ENCODE measurements around the gene B4GALNT2.
"Not testable (repeated sequence)": the region's sequence is repeated elsewhere in the genome, so short reads cannot be mapped to it uniquely, and the experiment has no call there.

B4GALNT2 gene

DNA sequence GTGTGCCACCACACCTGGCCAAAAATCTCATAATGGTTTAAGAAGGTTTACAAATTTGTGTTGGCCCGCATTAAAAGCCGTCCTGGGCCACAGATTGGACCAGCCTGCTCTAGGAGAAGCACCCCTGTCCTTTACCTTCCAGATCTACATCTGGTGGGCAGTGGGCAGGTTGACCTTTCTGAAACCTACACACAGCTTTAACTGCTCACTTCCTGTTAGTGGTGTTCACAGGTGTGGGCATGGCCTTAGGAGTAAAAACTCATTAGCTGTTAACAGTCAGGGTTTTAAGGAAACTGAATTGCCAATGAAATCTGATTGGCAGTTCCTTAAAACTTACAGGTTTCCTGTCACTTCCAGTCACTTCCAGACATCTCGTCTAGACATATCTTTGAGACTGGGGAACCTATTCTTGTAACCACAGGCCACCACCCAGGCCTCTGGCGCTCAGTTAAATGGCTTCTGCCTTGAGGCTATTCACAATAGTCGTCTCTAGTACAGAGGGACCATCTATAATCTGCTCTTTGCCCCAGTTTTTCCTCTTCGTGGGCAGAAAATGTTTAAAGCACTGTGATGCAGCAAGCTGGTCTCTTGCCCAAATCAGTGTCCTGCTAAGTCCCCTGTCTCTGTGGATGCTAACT lies 48.5 kb downstream of the B4GALNT2 start:
- DNase-seq (ENCODE audit: low spot score) = no peak

DNA sequence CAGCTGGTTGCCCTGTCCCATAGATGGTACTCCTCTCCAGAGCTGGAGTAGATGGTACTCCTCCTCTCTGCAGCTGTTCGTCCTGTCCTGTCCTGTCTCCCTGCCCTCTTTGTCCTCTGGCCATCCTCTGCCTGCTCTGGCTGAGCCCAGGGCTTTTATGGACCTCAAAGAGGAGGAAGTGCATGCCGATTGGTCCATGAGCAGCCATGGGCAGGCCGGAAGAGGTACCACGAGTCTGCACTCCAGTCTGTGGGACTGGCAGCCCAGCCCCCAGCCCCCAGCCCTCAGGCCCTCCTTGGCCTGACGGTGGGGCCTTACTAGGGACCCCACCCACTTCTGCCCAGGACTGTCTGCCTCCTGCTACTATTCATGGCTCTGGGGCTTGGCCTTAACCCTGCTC lies 50.8 kb downstream of the B4GALNT2 start:
- DNase-seq (ENCODE audit: low spot score) = no peak

- no peak for DNase-seq (ENCODE audit: low spot score)
These were observed 51.2 kb downstream of the B4GALNT2 start for GRCh38 chr17:49183801-49184200.

DNA sequence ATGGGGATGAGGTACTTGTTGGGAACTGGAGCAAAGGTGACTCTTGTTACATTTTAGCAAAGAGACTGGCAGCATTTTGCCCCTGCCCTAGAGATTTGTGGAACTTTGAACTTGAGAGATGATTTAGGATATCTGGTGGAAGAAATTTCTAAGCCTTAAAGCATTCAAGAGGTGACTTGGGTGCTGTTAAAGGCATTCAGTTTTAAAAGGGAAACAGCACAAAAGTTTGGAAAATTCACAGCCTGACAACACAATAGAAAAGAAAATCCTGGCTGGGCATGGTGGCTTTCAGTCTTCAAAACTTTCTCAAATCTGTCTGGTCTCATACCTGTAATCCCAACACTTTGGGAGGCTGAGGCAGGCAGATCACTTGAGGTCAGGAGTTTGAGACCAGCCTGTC lies 52.0 kb downstream of the B4GALNT2 start:
- not testable (repeated sequence) for DNase-seq (ENCODE audit: low spot score)

- DNase-seq (ENCODE audit: low spot score) = not testable (repeated sequence)
These were observed 52.8 kb downstream of the B4GALNT2 start for GRCh38 chr17:49185381-49185780.

DNA sequence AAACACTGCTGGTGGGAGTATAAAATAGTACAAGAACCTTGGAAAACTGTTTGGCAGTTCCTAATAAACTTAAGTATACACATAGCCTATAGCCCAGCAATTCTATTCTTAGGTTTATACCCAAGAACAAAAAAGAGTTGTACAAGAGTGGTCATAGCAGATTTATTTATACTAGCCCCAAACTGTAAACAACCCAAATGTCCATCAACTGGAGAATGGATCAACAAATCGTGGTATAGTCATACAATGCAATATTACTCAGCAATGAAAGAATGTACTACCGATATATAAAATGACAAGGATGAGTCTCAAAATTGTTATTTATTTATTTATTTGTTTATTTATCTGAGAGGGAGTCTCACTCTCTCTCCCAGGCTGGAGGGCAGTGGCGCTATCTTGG lies 54.7 kb downstream of the B4GALNT2 start:
- no peak for DNase-seq (ENCODE audit: low spot score)

GRCh38 chr17:49190932-49191331 lies 58.4 kb downstream of the B4GALNT2 start:
- no peak for DNase-seq (ENCODE audit: low spot score)

GRCh38 chr17:49191409-49191916 lies 58.9 kb downstream of the B4GALNT2 start:
- DNase-seq (ENCODE audit: low spot score) = no peak

GRCh38 chr17:49191917-49192741 lies 59.6 kb downstream of the B4GALNT2 start:
- peak; percentile 58 for DNase-seq (ENCODE audit: low spot score)

- no peak for DNase-seq (ENCODE audit: low spot score)
These were observed 61.1 kb downstream of the B4GALNT2 start for GRCh38 chr17:49193513-49194296.

- DNase-seq (ENCODE audit: low spot score) = no peak
These were observed 61.7 kb downstream of the B4GALNT2 start for GRCh38 chr17:49194297-49194607.

GRCh38 chr17:49195751-49196150 lies 63.2 kb downstream of the B4GALNT2 start:
- no peak for DNase-seq (ENCODE audit: low spot score)

GRCh38 chr17:49196520-49196919 lies 64.0 kb downstream of the B4GALNT2 start:
- DNase-seq (ENCODE audit: low spot score) = no peak

DNA sequence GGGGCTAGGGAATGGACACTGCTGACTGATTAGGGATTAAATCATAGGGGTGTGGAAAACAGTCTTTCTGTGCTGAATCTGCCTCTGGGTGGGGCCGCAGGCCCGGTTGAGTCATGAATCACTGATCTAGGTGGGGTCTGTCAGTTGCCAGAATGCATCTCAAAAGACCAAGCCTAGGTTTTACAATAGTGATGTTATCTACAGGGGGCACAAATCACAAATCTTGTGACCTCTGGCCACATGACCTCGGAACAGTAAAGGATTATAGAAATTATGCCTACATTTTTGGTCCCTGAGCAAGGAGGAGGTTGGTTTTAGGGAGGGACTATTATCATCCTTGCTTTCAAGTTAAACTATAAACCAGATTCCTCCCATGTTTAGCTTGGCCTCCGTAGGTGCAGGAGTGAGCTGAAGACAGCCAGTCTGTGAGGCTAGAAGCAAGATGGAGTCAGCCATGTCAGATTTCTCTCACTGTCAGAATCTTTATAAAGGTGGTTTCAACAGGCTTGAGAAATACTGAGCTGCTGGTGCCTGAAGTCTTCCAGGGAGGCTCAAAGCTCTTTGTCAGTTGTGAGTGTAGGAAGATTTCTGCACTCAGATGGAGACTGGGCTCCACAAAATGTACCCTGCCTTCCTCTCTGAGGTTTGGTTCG lies 64.9 kb downstream of the B4GALNT2 start:
- no peak for DNase-seq (ENCODE audit: low spot score)

- no peak for DNase-seq (ENCODE audit: low spot score)
These were observed 65.6 kb downstream of the B4GALNT2 start for GRCh38 chr17:49198211-49198610.

DNA sequence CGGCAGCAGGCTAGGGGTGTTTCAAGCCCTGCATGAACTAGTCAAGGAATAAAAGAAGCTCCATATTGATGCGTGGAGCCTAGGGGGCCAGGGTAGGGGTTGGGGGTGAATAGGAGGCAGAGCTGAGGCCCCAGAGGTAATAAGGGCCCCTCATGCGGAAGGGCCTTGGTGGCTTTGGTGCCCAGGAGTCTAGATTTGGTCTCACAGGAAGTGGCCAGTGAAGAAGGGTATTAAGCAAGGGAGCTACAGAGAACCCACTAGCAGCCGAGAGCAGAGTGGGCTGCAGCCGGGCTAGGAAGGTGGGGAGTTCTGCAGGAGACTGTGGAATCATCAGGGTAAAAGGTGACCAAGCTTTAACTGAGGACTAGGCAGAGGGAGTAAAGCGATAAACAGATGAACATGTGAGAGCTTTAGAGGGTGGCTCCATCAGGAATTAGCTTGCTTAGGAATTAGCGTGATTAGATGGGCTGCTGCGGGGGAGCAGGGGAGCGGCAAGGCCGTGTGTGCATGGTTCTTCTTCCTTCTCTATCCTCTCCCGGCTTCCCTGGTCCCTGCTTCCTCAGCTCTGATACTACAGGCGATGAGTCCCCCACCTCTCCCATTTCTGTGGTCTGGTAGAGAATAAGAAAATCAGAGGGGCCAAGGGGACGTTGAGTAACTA lies 68.0 kb downstream of the B4GALNT2 start:
- no peak for DNase-seq (ENCODE audit: low spot score)

DNA sequence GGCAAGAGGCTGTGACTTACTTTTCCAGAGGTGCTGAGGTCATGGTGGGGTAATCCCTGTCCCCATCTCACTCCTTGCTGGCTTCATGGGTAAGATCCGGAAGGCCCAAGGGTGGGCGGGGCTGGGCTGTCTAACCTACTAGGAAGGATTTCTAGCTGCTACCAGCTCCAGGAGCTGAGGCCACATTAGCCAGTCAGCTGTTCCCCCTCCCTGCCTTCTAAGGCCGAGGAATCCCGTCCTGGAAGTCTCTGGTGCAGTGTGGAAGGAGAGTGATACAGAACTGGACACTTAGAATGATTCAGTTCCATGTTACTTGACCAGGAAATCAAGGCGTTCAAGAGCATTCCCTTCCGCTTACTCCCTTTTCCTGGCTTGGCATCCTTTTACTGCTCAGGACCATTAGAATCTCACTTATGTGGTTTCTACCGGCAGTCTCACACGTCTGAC lies 68.9 kb downstream of the B4GALNT2 start:
- no peak for DNase-seq (ENCODE audit: low spot score)

DNA sequence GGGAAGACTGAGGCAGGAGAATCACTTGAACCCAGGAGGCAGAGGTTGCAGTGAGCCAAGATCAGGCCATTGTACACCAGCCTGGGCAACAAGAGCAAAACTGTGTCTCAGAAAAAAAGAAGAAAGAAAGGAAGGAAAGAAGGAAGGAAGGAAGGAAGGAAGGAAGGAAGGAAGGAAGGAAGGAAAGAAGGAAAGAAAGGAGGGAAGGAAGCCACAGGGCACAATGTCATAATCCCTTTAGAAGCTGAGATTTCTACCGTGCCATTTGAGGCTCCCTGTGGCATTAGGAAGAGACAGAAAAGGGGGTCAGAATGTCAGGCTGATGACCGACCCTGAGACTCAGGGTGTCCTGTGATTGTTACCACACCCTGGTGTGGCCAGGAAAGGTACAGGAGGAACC lies 71.2 kb downstream of the B4GALNT2 start:
- DNase-seq (ENCODE audit: low spot score) = no peak

DNA sequence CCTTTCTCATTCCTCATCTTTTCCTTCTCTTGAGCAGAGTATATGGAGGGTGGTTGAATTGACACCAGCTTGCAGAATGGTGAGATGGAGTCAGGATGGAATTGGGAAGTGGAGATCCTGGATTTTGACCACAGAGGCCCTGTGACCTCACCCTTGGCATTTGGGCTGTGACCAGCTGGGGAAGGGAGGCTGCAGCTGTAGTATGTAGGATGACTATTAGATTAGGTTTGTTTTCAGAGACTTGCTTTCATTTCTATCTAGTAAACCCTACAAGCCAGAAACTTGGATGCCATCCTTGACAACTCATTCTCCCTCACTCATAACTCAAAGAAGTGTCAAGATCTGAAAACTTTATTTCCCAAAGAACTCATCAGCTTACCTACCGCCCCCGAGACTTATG lies 71.9 kb downstream of the B4GALNT2 start:
- no peak for DNase-seq (ENCODE audit: low spot score)

DNA sequence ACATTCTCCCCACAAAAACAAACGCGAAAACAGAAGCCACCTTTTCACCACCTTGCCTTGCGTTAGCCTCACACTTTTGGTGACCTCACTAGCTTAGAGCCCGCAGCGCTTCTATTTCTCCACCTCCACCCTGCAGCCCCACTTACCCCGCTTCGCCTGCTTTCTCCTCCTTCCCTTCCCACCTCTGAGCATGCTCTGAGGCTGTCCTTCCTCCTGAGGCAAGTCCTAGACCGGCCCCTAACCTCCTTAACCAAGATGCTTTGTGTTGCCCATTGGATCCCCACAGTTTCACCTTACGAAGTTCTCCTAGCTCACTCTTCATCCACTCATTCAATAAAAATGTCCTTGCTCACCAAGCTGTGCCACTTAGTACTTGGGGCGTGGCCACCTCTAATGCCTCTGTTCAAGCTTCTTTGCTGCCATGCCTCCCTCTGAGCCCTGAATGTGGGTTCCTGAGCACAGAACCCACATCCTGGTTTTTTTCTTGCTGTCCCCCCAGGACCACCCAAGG lies 76.5 kb downstream of the B4GALNT2 start:
- no peak for DNase-seq (ENCODE audit: low spot score)

All from COLO829 (cell line).